ENCODE results near the gene CACHD1. TPM values are rescaled to one million over a fixed set of nuclear protein-coding genes. Genes with fewer than 3 reads are reported as not detected.

CACHD1 gene
- total and polyA plus RNA-seq, 2 of the 4 experiments (the other 2 are of a cell fraction): 2.9 to 5.9 TPM

- ATAC-seq (ENCODE audit: low read depth): no peak
Measured at GRCh38 chr1:64466033-64466432, 3.9 kb upstream of the CACHD1 start.

More at GRCh38 chr1:64466033-64466432, 3.9 kb upstream of the CACHD1 start:
- no peak overlapping the region for H4K8ac ChIP-seq (ENCODE audit: low read depth in 2 of 2, low read length in 2 of 2)
- H3K4me1 ChIP-seq (ENCODE audit: control insufficient read depth, insufficient read depth, low read length): peaks cover 2% of the 10 kb centered on the region; the same call in 1 of the 2 replicates
- dilution Hi-C loops (cut with HindIII; ENCODE audit: low sequenced_read_pairs, unreplicated experiment) (no loop called here), in situ Hi-C loops (cut with MboI; ENCODE audit: low sequenced_read_pairs) (no loop called here), intact Hi-C loops (cut with micrococcal nuclease) (no loop called here)
- H3K14ac ChIP-seq (replicated peaks; ENCODE audit: low read depth, low read length): no peak overlapping the region
- no peak overlapping the region for H4K91ac ChIP-seq (ENCODE audit: insufficient read depth, low read depth, low read length)
- H3K56ac ChIP-seq (ENCODE audit: extremely low read depth, insufficient read depth, low read length): no peak overlapping the region
- DNase-seq: no peak
- H3K18ac ChIP-seq (ENCODE audit: low read depth, low read length): no peak overlapping the region
- no peak overlapping the region for H3K23ac ChIP-seq (ENCODE audit: low read depth, low read length)
- ChIA-PET POLR2A (ENCODE audit: unreplicated experiment) (no interaction called here), CTCF (no interaction called here)
- H3K4me2 ChIP-seq (ENCODE audit: low read depth, low read length): no peak overlapping the region
- no TSS peak for BruUV-seq (replicated peaks)
- no peak overlapping the region for H2BK15ac ChIP-seq (ENCODE audit: low read depth, low read length)
- H3K27ac ChIP-seq (ENCODE audit: insufficient read depth, low read length): no peak overlapping the region
- no peaks in the 10 kb centered on the region for H3K36me3 ChIP-seq (ENCODE audit: control insufficient read depth, insufficient read depth, low read length)
- H2AK9ac ChIP-seq (replicated peaks; ENCODE audit: low read depth, low read length, poor library complexity): no peak overlapping the region
- TF ChIP-seq CTCF (conservative IDR thresholded peaks at IDR 0.05; ENCODE audit: low read depth, low read length): no peak
- TF ChIP-seq ELK1 (IDR thresholded peaks at IDR 0.05; ENCODE audit: borderline replicate concordance, low read depth, low read length): no peak
- no peak for TF ChIP-seq MAZ (IDR thresholded peaks at IDR 0.05; ENCODE audit: borderline replicate concordance, low read depth, low read length)
- TF ChIP-seq CHD1 (IDR thresholded peaks at IDR 0.05; ENCODE audit: low read depth, low read length): no peak
- TF ChIP-seq NFE2L2 (IDR thresholded peaks at IDR 0.05; ENCODE audit: low read depth, low read length): no peak
- TF ChIP-seq FOS (IDR thresholded peaks at IDR 0.05; ENCODE audit: low read depth, low read length): no peak
- no peak for TF ChIP-seq BHLHE40 (IDR thresholded peaks at IDR 0.05; ENCODE audit: low read depth, low read length)
- TF ChIP-seq POLR2A (IDR thresholded peaks at IDR 0.05; ENCODE audit: low read depth, low read length): no peak
- no peak for TF ChIP-seq CEBPB (IDR thresholded peaks at IDR 0.05; ENCODE audit: low read depth, low read length)
- no peak for TF ChIP-seq RCOR1 (IDR thresholded peaks at IDR 0.05; ENCODE audit: insufficient replicate concordance, low read length)
- no peak for TF ChIP-seq USF2 (IDR thresholded peaks at IDR 0.05; ENCODE audit: low read depth, low read length)
- TF ChIP-seq RFX5 (IDR thresholded peaks at IDR 0.05; ENCODE audit: low read depth, low read length): no peak
- TF ChIP-seq MXI1 (IDR thresholded peaks at IDR 0.05; ENCODE audit: borderline replicate concordance, low read depth, low read length): no peak
- TF ChIP-seq RAD21 (IDR thresholded peaks at IDR 0.05; ENCODE audit: low read length): no peak
- TF ChIP-seq MAFK (IDR thresholded peaks at IDR 0.05; ENCODE audit: low read depth, low read length): no peak
- no peak for TF ChIP-seq SMC3 (IDR thresholded peaks at IDR 0.05; ENCODE audit: low read depth, low read length)
- no peak overlapping the region for H3K4ac ChIP-seq (ENCODE audit: low read depth, low read length)
- H3K27me3 ChIP-seq (ENCODE audit: control insufficient read depth, insufficient read depth, low read length): peaks cover 15% of the 10 kb centered on the region
- no peak overlapping the region for H3K4me3 ChIP-seq (ENCODE audit: insufficient read depth, low read depth, low read length)
- no peak overlapping the region for H2AK5ac ChIP-seq (ENCODE audit: low read depth, low read length)
- no peaks in the 10 kb centered on the region for H3K9me1 ChIP-seq (ENCODE audit: insufficient read depth, low read length)
- H3K9me3 ChIP-seq (ENCODE audit: control insufficient read depth, insufficient read depth, low read length): no peaks in the 10 kb centered on the region
- H2AFZ ChIP-seq (replicated peaks; ENCODE audit: low read length, poor library complexity): no peak overlapping the region
- no peaks in the 10 kb centered on the region for H4K20me1 ChIP-seq (ENCODE audit: insufficient read depth, low read length)
- H2BK20ac ChIP-seq (ENCODE audit: low read depth, low read length): no peak overlapping the region
- no peak overlapping the region for H2BK120ac ChIP-seq (ENCODE audit: low read depth, low read length)
- H4K5ac ChIP-seq (ENCODE audit: low read depth, low read length): no peak overlapping the region
- no peak overlapping the region for H3K9ac ChIP-seq (ENCODE audit: low read depth, low read length)
- H3K79me1 ChIP-seq (ENCODE audit: low read depth in 1 of 2, low read length in 2 of 2): peaks cover 0 to 2% of the 10 kb centered on the region in 2 experiments; a peak in 1 of 4 replicates
- H2BK5ac ChIP-seq (ENCODE audit: low read depth, low read length, poor library complexity, severe bottlenecking): no peak overlapping the region
- no CpG with 5 or more reads among the region's 7 CpGs for WGBS, 2 experiments (ENCODE audit: extremely low coverage in 2 of 2, insufficient read length in 1 of 2)
